Right lobe of liver (tissue), 4 donors: ENCODE measurements around the gene CDH13.

ENCODE experiments used
- CTCF ChIP-seq, 4 donors: fragments of 200-600 bp in 3 of 4; fragments of 450-650 bp in 1 of 4; IDR thresholded peaks; one replicate each; pipeline versions ENCODE4 v1.5.1 to v1.8.0; 2016 to 2022; ENCODE audit warnings: antibody characterized with exemption in 4 of 4, mild to moderate bottlenecking in 2 of 4
- POLR2A ChIP-seq: fragments of 450-650 bp; IDR thresholded peaks from one replicate; pipeline ENCODE4 v1.6.1; 2017; ENCODE audit warnings: antibody characterized with exemption, mild to moderate bottlenecking
- donor health status: DM: no; HTN: no; CAD: no.
- donor health status: DM: no; HTN: no; CAD: no.
- donor health status: DM: no; HTN: yes; CAD: no.

GRCh38 chr16:83541231-83541630 lies 914.5 kb downstream of the CDH13 start:
- TF ChIP-seq POLR2A (no peak), CTCF (IDR thresholded peaks at IDR 0.05) (no peak)
